Measurements from ENCODE around the gene TMEM208. TPM values are rescaled to one million over a fixed set of nuclear protein-coding genes. Genes with fewer than 3 reads are reported as not detected.

TMEM208 gene
- total RNA-seq, 1 experiment from 2014 or later, result 48.4 TPM

DNA sequence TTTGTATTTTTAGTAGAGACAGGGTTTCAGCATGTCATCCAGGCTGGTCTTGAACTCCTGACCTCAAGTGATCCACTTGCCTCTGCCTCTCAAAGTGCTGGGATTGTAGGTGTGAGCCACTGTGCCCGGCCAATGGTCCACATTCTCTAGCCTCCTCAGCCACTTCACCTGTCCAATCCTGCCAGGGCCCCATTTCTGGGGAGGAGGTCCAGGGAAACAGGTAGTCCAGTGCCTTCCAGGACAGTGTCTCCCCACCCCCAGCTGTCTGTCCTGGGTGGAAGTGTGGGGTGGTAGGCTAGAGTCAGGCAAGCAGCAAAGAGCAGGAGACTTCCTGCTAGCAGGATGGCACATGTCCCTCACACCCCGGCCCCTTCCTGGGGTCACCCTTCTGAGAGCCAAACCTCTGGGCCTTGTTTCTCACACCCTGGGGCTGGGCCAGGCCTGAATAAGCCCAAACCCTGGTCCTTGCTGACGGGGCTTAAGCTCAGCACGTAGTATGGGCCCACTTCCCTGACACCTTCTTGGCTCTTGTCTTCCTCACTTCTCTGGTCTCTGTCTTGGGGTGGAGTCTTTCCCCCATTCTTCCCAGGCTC is 15.3 kb downstream of the TMEM208 start (continued):
- TF ChIP-seq ZNF219 (CRISPR knock-in tag; IDR thresholded peaks at IDR 0.05; ENCODE audit: borderline replicate concordance), result no peak
- TF ChIP-seq, protein P1, sequence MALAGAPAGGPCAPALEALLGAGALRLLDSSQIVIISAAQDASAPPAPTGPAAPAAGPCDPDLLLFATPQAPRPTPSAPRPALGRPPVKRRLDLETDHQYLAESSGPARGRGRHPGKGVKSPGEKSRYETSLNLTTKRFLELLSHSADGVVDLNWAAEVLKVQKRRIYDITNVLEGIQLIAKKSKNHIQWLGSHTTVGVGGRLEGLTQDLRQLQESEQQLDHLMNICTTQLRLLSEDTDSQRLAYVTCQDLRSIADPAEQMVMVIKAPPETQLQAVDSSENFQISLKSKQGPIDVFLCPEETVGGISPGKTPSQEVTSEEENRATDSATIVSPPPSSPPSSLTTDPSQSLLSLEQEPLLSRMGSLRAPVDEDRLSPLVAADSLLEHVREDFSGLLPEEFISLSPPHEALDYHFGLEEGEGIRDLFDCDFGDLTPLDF (CRISPR knock-in tag; IDR thresholded peaks at IDR 0.05), result no peak
- TF ChIP-seq, protein P2, sequence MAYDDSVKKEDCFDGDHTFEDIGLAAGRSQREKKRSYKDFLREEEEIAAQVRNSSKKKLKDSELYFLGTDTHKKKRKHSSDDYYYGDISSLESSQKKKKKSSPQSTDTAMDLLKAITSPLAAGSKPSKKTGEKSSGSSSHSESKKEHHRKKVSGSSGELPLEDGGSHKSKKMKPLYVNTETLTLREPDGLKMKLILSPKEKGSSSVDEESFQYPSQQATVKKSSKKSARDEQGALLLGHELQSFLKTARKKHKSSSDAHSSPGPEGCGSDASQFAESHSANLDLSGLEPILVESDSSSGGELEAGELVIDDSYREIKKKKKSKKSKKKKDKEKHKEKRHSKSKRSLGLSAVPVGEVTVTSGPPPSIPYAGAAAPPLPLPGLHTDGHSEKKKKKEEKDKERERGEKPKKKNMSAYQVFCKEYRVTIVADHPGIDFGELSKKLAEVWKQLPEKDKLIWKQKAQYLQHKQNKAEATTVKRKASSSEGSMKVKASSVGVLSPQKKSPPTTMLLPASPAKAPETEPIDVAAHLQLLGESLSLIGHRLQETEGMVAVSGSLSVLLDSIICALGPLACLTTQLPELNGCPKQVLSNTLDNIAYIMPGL (CRISPR knock-in tag; IDR thresholded peaks at IDR 0.05), result no peak
- TF ChIP-seq ZBTB21 (CRISPR knock-in tag; IDR thresholded peaks at IDR 0.05; ENCODE audit: borderline replicate concordance), result no peak

DNA sequence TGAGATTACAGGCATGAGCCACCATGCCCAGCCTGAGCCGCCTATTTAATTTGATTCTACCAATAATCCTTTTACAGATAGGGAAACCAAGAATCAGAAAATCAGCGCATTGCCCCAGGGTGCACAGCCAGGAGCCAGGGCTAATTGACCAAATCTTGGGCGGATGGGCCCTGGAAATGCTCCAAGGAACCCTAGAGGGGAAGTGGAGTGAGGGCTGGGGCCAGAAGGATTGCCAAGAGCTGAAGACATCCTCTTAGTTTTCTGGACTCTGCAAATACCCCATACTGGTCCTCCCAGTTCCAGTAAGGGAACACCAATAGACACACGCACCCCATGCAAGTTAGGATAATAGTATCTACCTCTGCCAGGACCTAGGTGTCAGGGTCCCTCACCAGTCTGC is 16.6 kb downstream of the TMEM208 start:
- Mint-ChIP-seq H3K4me3 (no peak overlapping the region), H3K4me1 (peaks cover 32% of the 10 kb centered on the region), H3K9me3 (no peaks in the 10 kb centered on the region), H3K27me3 (ENCODE audit: low read depth) (peaks cover 10% of the 10 kb centered on the region), H3K27ac (no peak overlapping the region; the same call in 1 of the 2 replicates), H3K36me3 (peaks cover 4% of the 10 kb centered on the region; the same call in 1 of the 2 replicates)
- TF ChIP-seq OVOL2 (CRISPR knock-in tag; IDR thresholded peaks at IDR 0.05; ENCODE audit: borderline replicate concordance), result no peak
- DNase-seq (ENCODE audit: low spot score) (no peak), ATAC-seq (no peak)
- POLR2A ChIA-PET, result no interaction called here
- CTCF ChIA-PET, result no interaction called here

DNA sequence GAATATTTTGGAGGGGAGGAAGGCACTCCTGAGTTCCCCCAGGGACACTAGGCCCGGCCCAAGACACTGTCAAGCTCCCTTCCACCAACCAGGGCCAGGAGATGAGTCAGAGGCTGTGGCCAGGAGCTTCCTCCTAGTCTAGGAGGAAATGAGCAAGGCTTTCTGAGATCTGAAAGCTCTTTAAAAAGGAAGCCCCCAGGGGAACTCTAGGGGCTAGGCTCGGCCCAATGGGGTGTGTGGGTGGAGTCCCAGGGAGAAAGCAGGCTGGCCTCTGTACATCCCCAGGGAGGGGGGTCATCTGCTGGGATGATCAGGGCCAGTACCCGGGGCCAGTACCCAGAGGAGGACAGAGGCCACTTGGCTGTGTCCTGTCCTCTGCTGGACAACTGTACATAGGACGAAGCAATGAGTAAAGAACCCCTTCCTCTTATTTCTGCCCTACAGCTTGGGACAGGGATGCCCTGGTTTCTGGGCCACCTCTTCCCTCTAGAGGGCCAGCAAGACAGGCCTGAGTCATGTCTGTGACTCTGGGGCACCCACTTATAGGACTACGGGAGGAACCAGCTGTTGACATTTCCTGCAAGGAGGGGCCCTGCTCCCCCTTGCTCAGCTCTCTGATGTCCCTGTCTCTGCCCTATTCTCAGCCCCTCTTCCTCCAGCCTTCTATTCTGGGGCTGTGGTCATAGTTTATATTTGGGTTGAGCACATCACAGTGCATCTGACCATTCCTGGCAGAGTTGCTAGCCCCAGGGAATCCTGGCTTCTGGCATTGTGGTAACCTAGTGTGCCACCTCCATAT is 17.7 kb downstream of the TMEM208 start:
- no peak for DNase-seq (ENCODE audit: low spot score)
- ChIA-PET POLR2A (no interaction called here), CTCF (interaction anchor here (1.0 to 4.8 kb wide), 4 partner anchors 8 to 46 kb away, joined by 3 to 55 read pairs (median 40); partner anchors contain the start of genes ELMO3 and TMEM208)
- Mint-ChIP-seq H3K9me3 (no peaks in the 10 kb centered on the region), H3K4me1 (peaks cover 36% of the 10 kb centered on the region), H3K27ac (peak overlapping the region; percentile 82), H3K36me3 (no peaks in the 10 kb centered on the region), H3K27me3 (ENCODE audit: low read depth) (peaks cover 19% of the 10 kb centered on the region), H3K4me3 (peak overlapping the region; percentile 89)
- no peak for ATAC-seq
- TF ChIP-seq ETV6 (CRISPR knock-in tag; IDR thresholded peaks at IDR 0.05) (no peak), JUN (CRISPR knock-in tag; IDR thresholded peaks at IDR 0.05) (no peak), ZNF317 (CRISPR knock-in tag; IDR thresholded peaks at IDR 0.05; ENCODE audit: borderline replicate concordance, low read depth) (no peak), NFATC4 (CRISPR knock-in tag; IDR thresholded peaks at IDR 0.05) (no peak), CBFB (CRISPR knock-in tag; IDR thresholded peaks at IDR 0.05; ENCODE audit: low read depth) (no peak), NFE2L1 (CRISPR knock-in tag; IDR thresholded peaks at IDR 0.05) (no peak), EMX1 (CRISPR knock-in tag; IDR thresholded peaks at IDR 0.05) (no peak), FOXJ3 (CRISPR knock-in tag; IDR thresholded peaks at IDR 0.05; ENCODE audit: borderline replicate concordance) (no peak), ZNF232 (CRISPR knock-in tag; IDR thresholded peaks at IDR 0.05) (no peak), TCF7 (CRISPR knock-in tag; IDR thresholded peaks at IDR 0.05; ENCODE audit: low read depth) (no peak), ZNF416 (CRISPR knock-in tag; IDR thresholded peaks at IDR 0.05) (no peak), ATF1 (CRISPR knock-in tag; IDR thresholded peaks at IDR 0.05) (no peak), FOXK1 (CRISPR knock-in tag; IDR thresholded peaks at IDR 0.05) (no peak)
- TF ChIP-seq, protein P3, sequence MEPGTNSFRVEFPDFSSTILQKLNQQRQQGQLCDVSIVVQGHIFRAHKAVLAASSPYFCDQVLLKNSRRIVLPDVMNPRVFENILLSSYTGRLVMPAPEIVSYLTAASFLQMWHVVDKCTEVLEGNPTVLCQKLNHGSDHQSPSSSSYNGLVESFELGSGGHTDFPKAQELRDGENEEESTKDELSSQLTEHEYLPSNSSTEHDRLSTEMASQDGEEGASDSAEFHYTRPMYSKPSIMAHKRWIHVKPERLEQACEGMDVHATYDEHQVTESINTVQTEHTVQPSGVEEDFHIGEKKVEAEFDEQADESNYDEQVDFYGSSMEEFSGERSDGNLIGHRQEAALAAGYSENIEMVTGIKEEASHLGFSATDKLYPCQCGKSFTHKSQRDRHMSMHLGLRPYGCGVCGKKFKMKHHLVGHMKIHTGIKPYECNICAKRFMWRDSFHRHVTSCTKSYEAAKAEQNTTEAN (CRISPR knock-in tag; IDR thresholded peaks at IDR 0.05), result no peak
- TF ChIP-seq, protein P4, sequence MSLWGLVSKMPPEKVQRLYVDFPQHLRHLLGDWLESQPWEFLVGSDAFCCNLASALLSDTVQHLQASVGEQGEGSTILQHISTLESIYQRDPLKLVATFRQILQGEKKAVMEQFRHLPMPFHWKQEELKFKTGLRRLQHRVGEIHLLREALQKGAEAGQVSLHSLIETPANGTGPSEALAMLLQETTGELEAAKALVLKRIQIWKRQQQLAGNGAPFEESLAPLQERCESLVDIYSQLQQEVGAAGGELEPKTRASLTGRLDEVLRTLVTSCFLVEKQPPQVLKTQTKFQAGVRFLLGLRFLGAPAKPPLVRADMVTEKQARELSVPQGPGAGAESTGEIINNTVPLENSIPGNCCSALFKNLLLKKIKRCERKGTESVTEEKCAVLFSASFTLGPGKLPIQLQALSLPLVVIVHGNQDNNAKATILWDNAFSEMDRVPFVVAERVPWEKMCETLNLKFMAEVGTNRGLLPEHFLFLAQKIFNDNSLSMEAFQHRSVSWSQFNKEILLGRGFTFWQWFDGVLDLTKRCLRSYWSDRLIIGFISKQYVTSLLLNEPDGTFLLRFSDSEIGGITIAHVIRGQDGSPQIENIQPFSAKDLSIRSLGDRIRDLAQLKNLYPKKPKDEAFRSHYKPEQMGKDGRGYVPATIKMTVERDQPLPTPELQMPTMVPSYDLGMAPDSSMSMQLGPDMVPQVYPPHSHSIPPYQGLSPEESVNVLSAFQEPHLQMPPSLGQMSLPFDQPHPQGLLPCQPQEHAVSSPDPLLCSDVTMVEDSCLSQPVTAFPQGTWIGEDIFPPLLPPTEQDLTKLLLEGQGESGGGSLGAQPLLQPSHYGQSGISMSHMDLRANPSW (CRISPR knock-in tag; conservative IDR thresholded peaks at IDR 0.05; ENCODE audit: low read depth), result no peak
- TF ChIP-seq, protein P5, sequence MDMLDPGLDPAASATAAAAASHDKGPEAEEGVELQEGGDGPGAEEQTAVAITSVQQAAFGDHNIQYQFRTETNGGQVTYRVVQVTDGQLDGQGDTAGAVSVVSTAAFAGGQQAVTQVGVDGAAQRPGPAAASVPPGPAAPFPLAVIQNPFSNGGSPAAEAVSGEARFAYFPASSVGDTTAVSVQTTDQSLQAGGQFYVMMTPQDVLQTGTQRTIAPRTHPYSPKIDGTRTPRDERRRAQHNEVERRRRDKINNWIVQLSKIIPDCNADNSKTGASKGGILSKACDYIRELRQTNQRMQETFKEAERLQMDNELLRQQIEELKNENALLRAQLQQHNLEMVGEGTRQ (CRISPR knock-in tag; IDR thresholded peaks at IDR 0.05), result no peak
- TF ChIP-seq, protein P6, sequence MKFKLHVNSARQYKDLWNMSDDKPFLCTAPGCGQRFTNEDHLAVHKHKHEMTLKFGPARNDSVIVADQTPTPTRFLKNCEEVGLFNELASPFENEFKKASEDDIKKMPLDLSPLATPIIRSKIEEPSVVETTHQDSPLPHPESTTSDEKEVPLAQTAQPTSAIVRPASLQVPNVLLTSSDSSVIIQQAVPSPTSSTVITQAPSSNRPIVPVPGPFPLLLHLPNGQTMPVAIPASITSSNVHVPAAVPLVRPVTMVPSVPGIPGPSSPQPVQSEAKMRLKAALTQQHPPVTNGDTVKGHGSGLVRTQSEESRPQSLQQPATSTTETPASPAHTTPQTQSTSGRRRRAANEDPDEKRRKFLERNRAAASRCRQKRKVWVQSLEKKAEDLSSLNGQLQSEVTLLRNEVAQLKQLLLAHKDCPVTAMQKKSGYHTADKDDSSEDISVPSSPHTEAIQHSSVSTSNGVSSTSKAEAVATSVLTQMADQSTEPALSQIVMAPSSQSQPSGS (CRISPR knock-in tag; IDR thresholded peaks at IDR 0.05; ENCODE audit: borderline replicate concordance, low read depth), result no peak

All from WTC11 (cell line).